K562 (cell line): ENCODE results near the gene B3GNT4. TPM values are rescaled to one million over a fixed set of nuclear protein-coding genes. Genes with fewer than 3 reads are reported as not detected.

ENCODE experiments used
- ATAC-seq: fragments of 200-7000 bp; cut with Tn5 transposase; 3 replicates; pipeline ENCODE4 v1.9.1; 2020; ENCODE audit warnings: moderate library complexity
- BruUV-seq: library from RNA; stranded (reverse); fragments of 400-500 nt; replicated peaks from 2 replicates; lab custom pipeline; 2021; lab: Mats Ljungman, UMichigan
- CTCF ChIA-PET: fragments of 300-600 bp; formaldehyde crosslinking; extraction: SDS; loops from one replicate; lab custom pipeline; 2021; ENCODE audit warnings: low intra/inter-chr PET ratio; lab: Yijun Ruan, JAX
- POLR2A ChIA-PET: fragments of 300-600, 350-650 bp; sonication (Branson Sonifier 250); formaldehyde crosslinking; extraction: SDS; loops from one replicate; lab custom pipeline; 2021; ENCODE audit warnings: antibody characterized with exemption, inconsistent platforms; lab: Yijun Ruan, JAX
- DNase-seq, 4 experiments: peaks; one replicate each; pipeline versions ENCODE4 v3.0.0 to v3.0.0-alpha.2; 2011 to 2018; ENCODE audit warnings: low spot score in 3 of 4, mixed read lengths in 3 of 4; ENCODE audit errors: extremely low read depth in 1 of 4
- FAIRE-seq: peaks from 2 replicates; lab custom pipeline; 2011; peaks lifted over from hg19 to GRCh38; lab: Jason Lieb, UNC
- H2AFZ ChIP-seq: 2 replicates; pipeline ENCODE4 v1.6.0; 2011; ENCODE audit warnings: low read depth, low read length, control low read depth, inconsistent platforms
- H3K27ac ChIP-seq: fragments of 200-600 bp; 3 replicates; pipeline ENCODE4 v1.8.0; 2011; ENCODE audit warnings: low read depth, mild to moderate bottlenecking, control low read depth, inconsistent platforms, low read length, moderate library complexity, mixed read lengths; ENCODE audit errors: extremely low read depth
- H3K27me3 ChIP-seq, 2 experiments: fragments of 300-600 bp in 1 of 2; 2 replicates in 1 of 2; 3 replicates in 1 of 2; pipeline versions ENCODE4 v1.6.0 to v1.8.0; 2011; ENCODE audit warnings: inconsistent platforms in 2 of 2, low read length in 2 of 2, mild to moderate bottlenecking in 1 of 2, mixed read lengths in 1 of 2, moderate library complexity in 1 of 2; ENCODE audit not compliant: control insufficient read depth in 2 of 2, insufficient read depth in 2 of 2
- H3K36me3 ChIP-seq: fragments of 300-600 bp; 3 replicates; pipeline ENCODE4 v1.8.0; 2011; ENCODE audit warnings: mild to moderate bottlenecking, low read length, inconsistent platforms; ENCODE audit not compliant: control insufficient read depth, insufficient read depth
- H3K4me1 ChIP-seq, 2 experiments: fragments of 200-600 bp in 1 of 2; replicated peaks in 1 of 2; 2 replicates in 1 of 2; 3 replicates in 1 of 2; pipeline versions ENCODE4 v1.5.1 to v1.8.0; 2011; ENCODE audit warnings: inconsistent platforms in 2 of 2, low read length in 2 of 2, mild to moderate bottlenecking in 1 of 2, mixed read lengths in 1 of 2, moderate library complexity in 1 of 2; ENCODE audit not compliant: control insufficient read depth in 2 of 2, insufficient read depth in 2 of 2
- H3K4me2 ChIP-seq: 2 replicates; pipeline ENCODE4 v1.6.1; 2011; ENCODE audit warnings: low read length, control low read depth, inconsistent platforms, mixed read lengths; ENCODE audit not compliant: insufficient read depth
- H3K4me3 ChIP-seq: fragments of 200-600 bp; sonication (generic), shearing (Covaris generic); 2 replicates; pipeline ENCODE4 v1.5.1; 2016; ENCODE audit warnings: control low read depth, inconsistent platforms
- H3K79me2 ChIP-seq: fragments of 200-600 bp; 3 replicates; pipeline ENCODE4 v1.8.0; 2011; ENCODE audit warnings: low read length, inconsistent platforms; ENCODE audit not compliant: control insufficient read depth, insufficient read depth
- H3K9ac ChIP-seq, 2 experiments: 2 replicates each; pipeline versions ENCODE4 v1.6.0 to v1.6.1; 2011; ENCODE audit warnings: low read depth in 2 of 2, low read length in 2 of 2, control low read depth in 1 of 2, inconsistent platforms in 1 of 2, mild to moderate bottlenecking in 1 of 2, mixed read lengths in 1 of 2; ENCODE audit not compliant: insufficient read depth in 1 of 2
- H3K9me1 ChIP-seq: one replicate; pipeline ENCODE4 v1.6.0; 2011; ENCODE audit warnings: inconsistent platforms, mild to moderate bottlenecking, low read length, moderate library complexity; ENCODE audit not compliant: control insufficient read depth, insufficient read depth
- H3K9me3 ChIP-seq: replicated peaks from 2 replicates; pipeline ENCODE4 v1.5.1; 2011; ENCODE audit warnings: low read depth, low read length, inconsistent platforms; ENCODE audit not compliant: control insufficient read depth, insufficient read depth
- H4K20me1 ChIP-seq: replicated peaks from 2 replicates; pipeline ENCODE4 v1.6.1; 2011; ENCODE audit warnings: low read length, inconsistent platforms, mixed read lengths; ENCODE audit not compliant: control insufficient read depth, insufficient read depth
- CLOCK ChIP-seq: fragments of 250-450 bp; sonication (Bioruptor Pico); IDR thresholded peaks from 2 replicates; pipeline ENCODE4 v1.4.0; 2020; ENCODE audit warnings: mild to moderate bottlenecking, moderate library complexity, borderline replicate concordance
- DACH1 ChIP-seq: fragments of 450-650 bp; IDR thresholded peaks from 2 replicates; pipeline ENCODE4 v1.6.1; 2018; ENCODE audit not compliant: partially characterized antibody
- EGR1 ChIP-seq: fragments of 450-650 bp; conservative IDR thresholded peaks from 2 replicates; pipeline ENCODE4 v1.6.1; 2017; ENCODE audit warnings: mild to moderate bottlenecking
- HNRNPH1 ChIP-seq: fragments of 200-400 bp; formaldehyde crosslinking; optimal IDR thresholded peaks from 2 replicates; pipeline ENCODE3; 2017; ENCODE audit warnings: low read depth, mild to moderate bottlenecking, low read length, moderate library complexity
- PHF21A ChIP-seq: fragments of 450-650 bp; IDR thresholded peaks from 2 replicates; pipeline ENCODE4 v1.6.1; 2017; ENCODE audit warnings: low read depth, borderline replicate concordance
- RAD51 ChIP-seq: fragments of 450-650 bp; IDR thresholded peaks from 2 replicates; pipeline ENCODE4 v1.7.1; 2016; ENCODE audit warnings: low read depth, mild to moderate bottlenecking, borderline replicate concordance
- RCOR1 ChIP-seq, 2 experiments: IDR thresholded peaks; 2 replicates each; pipeline ENCODE4 v1.6.1; 2012; ENCODE audit warnings: low read depth in 2 of 2, low read length in 2 of 2, borderline replicate concordance in 1 of 2, improper control_type of control experiment in 1 of 2
- TARDBP ChIP-seq: fragments of 450-650 bp; IDR thresholded peaks from 2 replicates; pipeline ENCODE4 v1.6.1; 2016
- ZBTB34 ChIP-seq: fragments of 250-450 bp; sonication (Bioruptor Pico); IDR thresholded peaks from 2 replicates; pipeline ENCODE4 v1.8.0; 2021; ENCODE audit warnings: mild to moderate bottlenecking, moderate library complexity
- ZNF197 ChIP-seq: fragments of 200-800 bp; sonication (Bioruptor generic); IDR thresholded peaks from 2 replicates; pipeline ENCODE4 v1.6.1; 2016; ENCODE audit warnings: low read depth, missing genetic modification characterization, missing compliant biosample characterization
- ZNF3 ChIP-seq: fragments of 250-450 bp; sonication (Bioruptor Pico); IDR thresholded peaks from 2 replicates; pipeline ENCODE4 v1.5.0; 2021; ENCODE audit warnings: mild to moderate bottlenecking, moderate library complexity
- ZNF444 ChIP-seq: fragments of 250-450 bp; sonication (Bioruptor Pico); IDR thresholded peaks from 2 replicates; pipeline ENCODE4 v1.4.0; 2020; ENCODE audit warnings: mild to moderate bottlenecking, moderate library complexity
- WGBS: fragments of 100-300 bp; shearing (Covaris generic); methylation state at CpG from one replicate; pipeline ENCODE4 v1.1.6; 2016; ENCODE audit warnings: low coverage, mixed read lengths; ENCODE audit not compliant: insufficient coverage; ENCODE audit errors: missing lambda C conversion rate; 5-methylcytosine and 5-hydroxymethylcytosine counted together
- in situ Hi-C: fragments of 300-500 bp; cut with MboI; formaldehyde crosslinking; loops from 4 replicates; pipeline ENCODE4 v1.15.0; 2018; ENCODE audit warnings: inconsistent platforms, mixed read lengths
- intact Hi-C: fragments of 100-400 bp; cut with micrococcal nuclease; formaldehyde crosslinking; loops from 2 replicates; pipeline ENCODE4 v1.14.2; 2022
- polyA plus RNA-seq, 8 experiments: library from polyadenylated mRNA; depleted of rRNA in 4 of 8; stranded (reverse) in 5 of 8; unstranded in 3 of 8; fragments of >200 nt; fragmentation: Nextera tagmentation in 2 of 8; fragmentation: Illumina TruSeq in 1 of 8; extraction: Ambion mirVana in 2 of 8; extraction: Trizol in 1 of 8; gene quantifications; 2 replicates each; pipeline versions ENCODE4 v1.2.1 to v1.2.3, GENCODE V29; 2011 to 2014; ENCODE audit warnings: inconsistent platforms in 1 of 8, missing spikeins in 1 of 8
- total RNA-seq, 7 experiments: library from RNA; depleted of rRNA in 6 of 7; stranded (reverse); fragments of >200 nt in 6 of 7; fragmentation: Illumina TruSeq in 2 of 7; extraction: Trizol in 2 of 7; gene quantifications; 2 replicates each; pipeline versions ENCODE4 v1.2.1 to v1.2.3, GENCODE V29; 2011 to 2021; ENCODE audit warnings: low replicate concordance in 1 of 7

B3GNT4 gene
- total and polyA plus RNA-seq, 9 of the 15 experiments (the other 6 are each of a cell fraction or from before 2014, with no cell fraction given) = 0.17 to 3.2 (median 1.3) TPM

GRCh38 chr12:122189626-122190475 lies 13.7 kb upstream of the B3GNT4 start:
- no peak overlapping the region for H3K4me3 ChIP-seq
- DNase-seq = peak in 1 of 4 experiments; percentile 8
- in situ Hi-C loops = loop anchor here (5.0 kb wide), 1 partner anchor 148 kb away; no protein-coding TSS in a partner anchor
- H3K9ac ChIP-seq = peak overlapping the region in 1 of 2 experiments; percentile 23; a peak in 2 of 4 replicates
- intact Hi-C loops = loop anchor here (2.0 to 5.0 kb wide), 2 partner anchors 33 to 59 kb away; no protein-coding TSS in a partner anchor
- H3K4me2 ChIP-seq = no peak overlapping the region
- no TSS peak for BruUV-seq
- peaks cover 2% of the 10 kb centered on the region; the same call in 1 of the 2 replicates for H3K9me3 ChIP-seq
- FAIRE-seq = no peak
- H3K36me3 ChIP-seq = no peaks in the 10 kb centered on the region
- no peak overlapping the region for H2AFZ ChIP-seq
- peaks cover 5 to 19% of the 10 kb centered on the region in 2 experiments; a peak in 4 of 5 replicates for H3K4me1 ChIP-seq
- WGBS = 53% methylated on average over 32 of the region's 34 CpGs
- H4K20me1 ChIP-seq = no peaks in the 10 kb centered on the region
- ChIA-PET POLR2A (interaction anchor here (1.6 kb wide), 1 partner anchor 93 kb away, joined by 5 read pairs; no protein-coding TSS in a partner anchor), CTCF (interaction anchor here (1.0 to 2.1 kb wide), 3 partner anchors 13 to 135 kb away, joined by 3 to 19 read pairs (median 8); no protein-coding TSS in a partner anchor)
- ATAC-seq = no peak; the same call in 2 of the 3 replicates
- TF ChIP-seq ZNF197 (CRISPR knock-in tag) (no peak), PHF21A (no peak), ZNF3 (CRISPR knock-in tag) (no peak), DACH1 (no peak), ZBTB34 (CRISPR knock-in tag) (no peak), HNRNPH1 (no peak), TARDBP (no peak), CLOCK (no peak), RAD51 (no peak), ZNF444 (CRISPR knock-in tag) (no peak), RCOR1 (IDR thresholded peaks at IDR 0.05; ENCODE audit: borderline replicate concordance in 1 of 2, low read depth in 2 of 2, low read length in 2 of 2) (no peak), EGR1 (no peak)
- no peaks in the 10 kb centered on the region for H3K27me3 ChIP-seq
- H3K79me2 ChIP-seq = no peaks in the 10 kb centered on the region
- H3K9me1 ChIP-seq = no peaks in the 10 kb centered on the region
- no peak overlapping the region for H3K27ac ChIP-seq
